OCI-LY7 (cell line): ENCODE results near the gene TDRD1. TPM values are rescaled to one million over a fixed set of nuclear protein-coding genes. Genes with fewer than 3 reads are reported as not detected.

ENCODE experiments used
- BruUV-seq: library from RNA; stranded (reverse); fragments of 400-500 nt; replicated peaks from 2 replicates; lab custom pipeline; 2021; lab: Mats Ljungman, UMichigan
- CTCF ChIA-PET: fragments of 300-600 bp; sonication (Branson Sonifier 250); formaldehyde crosslinking; loops from one replicate; lab custom pipeline; 2022; ENCODE audit warnings: antibody characterized with exemption; ENCODE audit not compliant: unreplicated experiment; lab: Charles Lee
- POLR2A ChIA-PET: fragments of 300-600 bp; sonication (Branson Sonifier 250); formaldehyde crosslinking; loops from one replicate; lab custom pipeline; 2022; ENCODE audit warnings: antibody characterized with exemption; lab: Charles Lee
- DNase-seq: peaks from one replicate; pipeline ENCODE4 v3.0.0-alpha.2; 2015; ENCODE audit warnings: low spot score
- H2AFZ ChIP-seq: fragments of 200-600 bp; sonication (generic), shearing (Covaris generic); 2 replicates; pipeline ENCODE4 v1.6.1; 2014; ENCODE audit warnings: mild to moderate bottlenecking, antibody characterized with exemption, low read length, moderate library complexity
- H3K27ac ChIP-seq: fragments of 200-600 bp; sonication (generic); 2 replicates; pipeline ENCODE4 v1.5.1; 2014; ENCODE audit warnings: mixed run types, low read depth, mild to moderate bottlenecking, moderate library complexity, low read length, inconsistent platforms; ENCODE audit not compliant: poor library complexity, severe bottlenecking
- H3K36me3 ChIP-seq: fragments of 200-600 bp; sonication (generic); 2 replicates; pipeline ENCODE4 v1.6.1; 2014; ENCODE audit warnings: mild to moderate bottlenecking, antibody characterized with exemption, low read length, moderate library complexity, mixed read lengths; ENCODE audit not compliant: insufficient read depth
- H3K4me1 ChIP-seq: fragments of 200-600 bp; sonication (generic); 2 replicates; pipeline ENCODE4 v1.5.1; 2014; ENCODE audit warnings: mild to moderate bottlenecking, low read length; ENCODE audit not compliant: insufficient read depth, poor library complexity, severe bottlenecking
- H3K4me2 ChIP-seq: fragments of 200-600 bp; sonication (generic); 2 replicates; pipeline ENCODE4 v1.6.1; 2014; ENCODE audit warnings: mild to moderate bottlenecking, low read length
- H3K4me3 ChIP-seq: fragments of 200-600 bp; sonication (generic); 2 replicates; pipeline ENCODE4 v1.5.1; 2014; ENCODE audit warnings: mild to moderate bottlenecking, low read depth, low read length; ENCODE audit not compliant: poor library complexity, severe bottlenecking
- H3K79me2 ChIP-seq: fragments of 200-600 bp; sonication (generic); 2 replicates; pipeline ENCODE4 v1.6.1; 2016; ENCODE audit warnings: low read depth, mild to moderate bottlenecking, low read length, moderate library complexity, mixed read lengths; ENCODE audit not compliant: insufficient read depth
- H3K9me2 ChIP-seq: fragments of 200-600 bp; sonication (generic); 2 replicates; pipeline ENCODE4 v1.6.1; 2016; ENCODE audit warnings: mild to moderate bottlenecking, low read length, mixed read lengths; ENCODE audit not compliant: insufficient read depth
- H3K9me3 ChIP-seq: fragments of 200-600 bp; sonication (generic); 2 replicates; pipeline ENCODE4 v1.6.1; 2014; ENCODE audit warnings: mild to moderate bottlenecking, mixed run types, low read length, mixed read lengths
- H4K20me1 ChIP-seq: fragments of 200-600 bp; sonication (generic); 2 replicates; pipeline ENCODE4 v1.6.1; 2014; ENCODE audit warnings: mild to moderate bottlenecking, antibody characterized with exemption, low read length, moderate library complexity, mixed read lengths; ENCODE audit not compliant: insufficient read depth
- CTCF ChIP-seq: fragments of 200-600 bp; sonication (generic); conservative IDR thresholded peaks from 2 replicates; pipeline ENCODE4 v1.5.1; 2014; ENCODE audit warnings: mild to moderate bottlenecking, antibody characterized with exemption, low read length, moderate library complexity, mixed read lengths
- EZH2phosphoT487 ChIP-seq: fragments of 200-600 bp; sonication (generic); IDR thresholded peaks from 2 replicates; pipeline ENCODE4 v1.6.1; 2018; ENCODE audit warnings: low read depth, borderline replicate concordance, mild to moderate bottlenecking, mixed run types, antibody characterized with exemption, low read length, moderate library complexity, mixed read lengths
- intact Hi-C: fragments of 100-400 bp; cut with micrococcal nuclease; formaldehyde crosslinking; loops from one replicate; pipeline ENCODE4 v1.10.0; 2022; ENCODE audit not compliant: unreplicated experiment
- total RNA-seq, 2 experiments: library from RNA; depleted of rRNA in 1 of 2; stranded (reverse); fragments of >200 nt in 1 of 2; shearing (Covaris generic) in 1 of 2; gene quantifications; 2 replicates each; pipeline ENCODE4 v1.2.3, GENCODE V29; 2014 to 2022

Gene TDRD1
- total RNA-seq, 2 experiments from 2014 or later = not detected

DNA sequence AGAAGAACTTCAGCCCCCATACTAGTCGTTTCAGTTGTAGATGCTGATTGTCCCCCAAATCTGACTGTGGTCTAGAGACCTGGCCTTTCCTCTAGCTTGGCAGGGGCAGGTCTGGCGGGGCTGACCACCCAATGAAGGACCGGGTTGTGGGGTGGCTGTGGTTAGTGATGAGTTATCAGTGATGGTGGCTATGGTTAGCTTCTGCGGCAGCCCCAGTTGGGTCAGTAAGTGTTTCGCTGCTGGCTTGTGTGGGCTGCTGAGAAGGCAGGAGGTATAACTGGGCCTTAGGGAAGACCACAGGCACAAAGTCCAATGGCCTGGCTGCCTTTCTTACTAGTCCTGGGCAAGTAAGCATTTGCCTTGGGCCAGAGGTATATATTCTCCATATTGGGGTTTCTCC, 81.2 kb downstream of the TDRD1 start:
- DNase-seq = no peak

GRCh38 chr10:114261076-114261475, 81.9 kb downstream of the TDRD1 start:
- Histone ChIP-seq H3K27ac (no peak overlapping the region), H3K9me2 (no peaks in the 10 kb centered on the region), H3K4me1 (no peaks in the 10 kb centered on the region), H2AFZ (no peak overlapping the region), H3K36me3 (no peaks in the 10 kb centered on the region), H3K79me2 (no peaks in the 10 kb centered on the region), H4K20me1 (no peaks in the 10 kb centered on the region), H3K9me3 (no peaks in the 10 kb centered on the region), H3K4me2 (no peak overlapping the region), H3K4me3 (no peak overlapping the region)
- intact Hi-C loops = no loop called here
- no peak for DNase-seq
- no TSS peak for BruUV-seq
- ChIA-PET POLR2A (no interaction called here), CTCF (no interaction called here)
- TF ChIP-seq CTCF (no peak), EZH2phosphoT487 (no peak)

More for the DNA sequence above, 81.2 kb downstream of the TDRD1 start:
- no TSS peak for BruUV-seq
- no peaks in the 10 kb centered on the region for H3K9me3 ChIP-seq
- no peak overlapping the region for H3K4me2 ChIP-seq
- intact Hi-C loops = no loop called here
- no peaks in the 10 kb centered on the region for H3K4me1 ChIP-seq
- H3K36me3 ChIP-seq = no peaks in the 10 kb centered on the region
- no peaks in the 10 kb centered on the region for H3K9me2 ChIP-seq
- no peak overlapping the region for H3K4me3 ChIP-seq
- no peaks in the 10 kb centered on the region for H3K79me2 ChIP-seq
- H4K20me1 ChIP-seq = no peaks in the 10 kb centered on the region
- ChIA-PET CTCF (no interaction called here), POLR2A (no interaction called here)
- no peak for TF ChIP-seq CTCF
- TF ChIP-seq EZH2phosphoT487 = no peak
- H3K27ac ChIP-seq = no peak overlapping the region
- H2AFZ ChIP-seq = no peak overlapping the region

- CTCF ChIA-PET = no interaction called here
- intact Hi-C loops = no loop called here
- POLR2A ChIA-PET = interaction anchor here (0.6 kb wide), 1 partner anchor 26 kb away, joined by 4 read pairs; no protein-coding TSS in a partner anchor
Observed at GRCh38 chr10:114262496-114262895, 83.3 kb downstream of the TDRD1 start.

More at GRCh38 chr10:114262496-114262895, 83.3 kb downstream of the TDRD1 start:
- Histone ChIP-seq H3K4me3 (no peak overlapping the region), H3K9me2 (no peaks in the 10 kb centered on the region), H3K27ac (no peak overlapping the region), H3K9me3 (no peaks in the 10 kb centered on the region), H3K4me2 (no peak overlapping the region), H3K79me2 (no peaks in the 10 kb centered on the region), H4K20me1 (no peaks in the 10 kb centered on the region), H3K36me3 (no peaks in the 10 kb centered on the region), H2AFZ (no peak overlapping the region), H3K4me1 (no peaks in the 10 kb centered on the region)
- no peak for DNase-seq
- TF ChIP-seq EZH2phosphoT487 (no peak), CTCF (no peak)
- no TSS peak for BruUV-seq
